NCI-H226 (cell line): Measurements from ENCODE around the gene ARHGAP24.

Experiments used
- DNase-seq: peaks from one replicate; pipeline ENCODE4 v3.0.0-alpha.2; 2015

ARHGAP24 gene

DNA sequence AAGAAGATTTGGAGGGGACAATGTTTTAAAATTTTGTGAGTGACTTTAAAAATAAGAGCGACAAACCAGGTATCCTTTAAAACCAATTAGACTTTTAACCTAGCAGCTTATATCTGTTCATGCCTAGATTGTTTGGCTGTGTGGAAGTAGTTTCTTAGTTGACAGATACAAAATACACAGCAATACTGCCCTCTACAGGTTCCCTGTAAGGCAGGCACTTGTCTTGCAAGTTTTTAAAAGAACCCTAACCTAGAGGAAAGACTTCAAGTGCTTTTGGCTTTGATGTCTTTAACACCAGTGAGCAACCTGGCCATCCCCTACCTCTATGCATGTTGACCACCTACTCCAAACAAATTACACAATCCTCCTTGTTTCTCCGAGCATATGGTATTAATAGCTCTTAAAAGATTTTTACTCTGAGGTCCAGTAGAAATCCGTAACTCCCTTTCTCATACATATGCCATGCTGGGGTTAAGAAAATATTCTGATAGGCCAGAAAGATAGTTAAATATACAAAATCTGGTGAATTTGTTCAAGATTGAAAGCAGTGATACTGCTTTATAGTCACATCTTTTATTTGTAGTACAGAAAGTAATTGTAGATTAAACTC, 273.0 kb downstream of the ARHGAP24 start:
- DNase-seq, result peak; percentile 26

DNA sequence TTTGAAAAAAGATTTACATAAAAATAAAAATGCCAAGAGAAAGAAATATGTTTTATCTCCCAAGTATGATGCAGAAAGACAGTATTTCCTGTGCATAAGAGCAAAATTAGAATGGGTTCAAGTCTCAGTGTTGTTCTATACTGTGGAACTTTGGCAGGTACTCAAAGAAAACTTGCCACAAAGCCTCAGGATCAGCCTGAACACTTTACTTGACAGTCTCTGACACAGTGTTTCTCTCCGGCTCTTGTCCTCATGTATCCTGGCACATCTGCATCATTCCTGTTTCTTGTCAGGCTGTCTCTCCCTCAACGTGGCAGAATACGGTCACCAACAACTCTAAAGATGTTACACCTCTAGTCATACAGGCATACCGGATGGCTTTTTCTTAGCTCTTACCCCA, 273.7 kb downstream of the ARHGAP24 start:
- DNase-seq, result no peak

DNA sequence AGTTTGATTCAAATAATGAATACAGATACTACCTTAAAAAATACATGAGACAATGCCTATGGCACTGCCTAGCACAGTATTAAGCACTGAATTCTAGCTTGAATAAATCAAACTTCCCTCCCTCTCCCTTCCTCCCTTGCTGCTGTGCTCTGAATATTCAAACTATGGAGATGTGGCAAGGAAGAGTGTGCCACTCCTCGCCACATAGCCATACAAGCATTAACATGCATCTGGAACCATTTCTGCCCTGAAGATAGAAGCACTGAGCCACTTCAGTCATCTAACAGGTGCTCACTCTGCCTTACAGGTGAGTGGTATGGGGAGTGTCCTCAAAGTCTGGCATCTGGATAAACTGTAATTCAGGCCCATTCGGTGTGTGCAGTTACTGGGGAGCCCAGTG, 276.9 kb downstream of the ARHGAP24 start:
- DNase-seq, result no peak

DNA sequence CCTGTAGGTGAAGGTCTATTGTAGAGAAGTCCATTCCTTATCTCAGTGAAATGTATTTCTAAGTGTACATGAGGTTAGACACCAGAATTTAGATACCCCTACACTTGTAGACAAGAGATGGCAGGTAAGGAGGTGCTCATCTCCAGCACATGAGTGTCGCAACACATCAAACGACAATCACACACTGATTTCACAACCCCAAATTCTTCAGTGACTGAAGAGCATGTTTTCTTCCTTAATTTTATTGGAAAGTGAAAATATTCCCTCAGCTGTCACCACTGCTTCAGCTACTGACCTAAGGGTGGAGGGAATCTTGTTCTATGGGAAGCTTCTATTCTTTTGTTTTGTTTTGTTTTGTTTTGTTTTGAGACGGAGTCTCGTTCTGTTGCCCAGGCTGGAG, 280.3 kb downstream of the ARHGAP24 start:
- no peak for DNase-seq

DNA sequence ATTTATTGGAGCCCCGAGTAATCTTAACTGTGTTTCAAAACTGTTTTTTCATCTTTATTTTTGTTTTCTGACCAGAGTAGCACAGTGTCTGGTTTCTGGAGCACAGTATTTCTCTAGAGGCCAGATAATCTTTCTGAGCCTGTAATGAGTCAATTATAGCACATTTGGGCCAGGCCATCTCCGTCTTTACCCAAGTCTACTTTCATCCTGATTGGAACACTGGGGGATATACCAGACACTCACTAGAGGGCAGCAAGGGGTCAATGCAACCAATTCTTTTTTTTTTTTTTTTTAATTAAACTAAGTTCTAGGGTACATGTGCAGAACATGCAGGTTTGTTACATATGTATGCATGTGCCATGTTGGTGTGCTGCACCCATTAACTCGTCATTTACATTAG, 282.0 kb downstream of the ARHGAP24 start:
- DNase-seq, result no peak

DNA sequence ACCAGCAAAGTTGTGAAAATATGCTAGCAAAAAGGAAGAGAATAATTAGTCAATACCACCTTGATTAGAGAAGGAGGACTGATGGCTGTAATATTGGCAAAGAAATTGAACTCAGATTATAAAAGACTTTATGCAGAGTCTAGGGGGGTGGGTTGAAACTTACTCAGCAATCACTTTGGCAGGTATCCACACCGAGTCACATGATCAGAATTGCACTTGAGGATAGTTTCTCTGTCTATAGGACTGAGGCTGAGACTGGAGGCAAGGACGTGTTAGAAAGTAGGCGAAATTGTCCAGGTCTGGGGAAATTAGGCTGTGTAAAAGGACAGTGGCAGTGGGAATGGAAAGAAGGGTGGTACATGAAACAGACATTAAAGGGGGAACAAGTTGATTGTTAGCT, 284.4 kb downstream of the ARHGAP24 start:
- DNase-seq, result no peak

DNA sequence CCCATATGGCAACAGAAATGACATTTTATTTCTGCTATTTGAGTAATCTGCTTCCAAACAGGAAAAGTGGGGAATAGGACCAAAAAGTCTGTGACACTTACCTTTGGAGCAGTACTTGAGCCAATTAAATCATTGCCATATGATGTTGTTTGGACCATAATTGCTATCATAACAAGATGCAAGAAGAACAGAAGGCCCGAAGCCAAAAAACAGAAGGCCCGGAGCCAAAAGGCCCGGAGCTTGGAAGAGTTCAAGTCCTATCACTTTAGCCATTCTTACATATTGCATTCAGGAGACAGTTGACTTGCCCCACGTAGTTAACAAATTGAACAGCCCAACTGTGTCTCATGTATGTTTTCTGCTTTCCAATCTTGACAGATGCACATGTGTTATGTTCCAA, 285.6 kb downstream of the ARHGAP24 start:
- DNase-seq, result no peak

DNA sequence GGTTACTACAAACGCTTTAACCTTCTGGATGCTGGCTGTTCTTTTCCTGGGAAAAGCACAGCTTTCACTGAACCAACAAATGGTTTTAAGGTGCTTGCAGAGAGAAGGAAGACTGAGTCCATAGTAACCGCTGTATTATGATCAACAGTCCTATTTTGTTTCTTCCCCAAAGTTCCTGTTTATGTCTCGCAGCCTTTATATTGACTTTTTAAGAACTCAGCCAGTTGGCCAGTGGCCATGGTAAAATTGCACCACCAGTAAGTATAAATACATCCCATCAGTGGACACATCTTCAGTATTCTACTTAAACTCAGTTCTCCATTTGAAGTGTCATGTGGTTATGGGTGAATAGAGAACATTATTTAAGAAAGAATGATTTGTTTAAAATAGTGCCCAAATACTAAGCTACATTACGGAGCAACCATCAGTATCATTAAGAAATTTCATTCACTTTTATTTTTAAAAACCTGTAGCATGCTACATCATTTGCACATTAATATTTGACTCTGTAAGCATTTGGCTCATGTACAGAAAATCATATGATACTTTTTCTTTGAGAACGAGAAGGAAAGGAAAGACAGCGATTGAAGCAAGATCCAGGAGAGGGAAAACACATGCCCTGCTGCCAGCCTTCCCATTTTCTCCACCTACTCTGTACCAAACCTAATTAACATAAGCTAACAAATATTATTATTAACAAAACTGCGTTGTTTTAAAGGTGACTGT, 287.0 kb downstream of the ARHGAP24 start:
- DNase-seq, result no peak

DNA sequence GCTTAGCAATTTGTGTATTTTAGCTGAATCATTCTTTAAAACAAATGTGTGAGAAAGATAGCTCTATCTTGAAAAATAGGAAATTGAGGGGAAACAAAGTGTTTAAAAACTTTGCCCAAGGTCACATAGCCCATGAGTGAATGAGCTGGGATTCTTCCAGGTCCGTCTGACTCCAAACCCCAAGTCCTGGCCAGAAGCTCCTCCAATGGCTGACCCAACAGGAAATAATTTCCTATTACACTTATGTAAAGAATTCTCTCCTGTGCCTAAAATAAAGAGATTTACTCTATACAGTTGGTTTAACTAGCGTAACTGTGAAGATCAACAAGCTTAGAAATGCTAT, 287.6 kb downstream of the ARHGAP24 start:
- peak; percentile 66 for DNase-seq

DNA sequence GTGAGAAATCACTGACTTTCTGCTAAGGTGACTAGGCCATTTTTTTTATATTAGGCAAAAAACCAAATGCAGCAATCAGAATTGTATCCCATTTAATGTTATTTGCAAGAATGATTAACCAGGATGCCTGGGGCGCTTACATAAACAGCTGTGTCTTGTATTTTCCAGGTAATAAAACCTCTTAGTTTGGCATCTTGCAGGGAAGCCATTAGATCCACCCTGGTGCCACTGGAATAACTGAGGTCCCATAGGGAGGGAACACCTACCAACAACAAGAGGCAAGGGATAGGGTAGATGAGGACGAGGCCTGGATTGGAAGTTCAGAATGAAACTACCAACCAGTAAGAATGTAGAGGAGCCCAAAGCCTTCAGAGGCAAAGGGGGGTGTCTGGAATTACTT, 288.3 kb downstream of the ARHGAP24 start:
- no peak for DNase-seq

DNA sequence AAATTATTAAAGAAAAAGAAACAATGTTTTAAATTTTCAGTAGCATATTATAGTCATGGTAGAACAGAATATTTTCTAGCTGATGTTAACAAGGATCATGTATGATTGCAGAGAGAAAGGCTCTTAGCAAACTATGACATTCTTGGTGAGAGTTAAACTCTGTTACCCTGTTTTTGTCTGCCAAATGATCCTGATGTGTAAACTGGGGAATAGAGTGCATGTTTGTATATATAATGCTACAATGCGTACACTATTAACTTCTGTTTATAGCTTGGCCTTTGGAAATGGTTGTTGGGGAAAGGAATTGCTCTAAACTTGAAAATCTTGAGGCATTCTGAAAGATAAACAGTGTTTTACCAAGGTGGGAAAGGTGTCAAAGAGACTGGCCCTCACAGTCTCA, 292.7 kb downstream of the ARHGAP24 start:
- no peak for DNase-seq

DNA sequence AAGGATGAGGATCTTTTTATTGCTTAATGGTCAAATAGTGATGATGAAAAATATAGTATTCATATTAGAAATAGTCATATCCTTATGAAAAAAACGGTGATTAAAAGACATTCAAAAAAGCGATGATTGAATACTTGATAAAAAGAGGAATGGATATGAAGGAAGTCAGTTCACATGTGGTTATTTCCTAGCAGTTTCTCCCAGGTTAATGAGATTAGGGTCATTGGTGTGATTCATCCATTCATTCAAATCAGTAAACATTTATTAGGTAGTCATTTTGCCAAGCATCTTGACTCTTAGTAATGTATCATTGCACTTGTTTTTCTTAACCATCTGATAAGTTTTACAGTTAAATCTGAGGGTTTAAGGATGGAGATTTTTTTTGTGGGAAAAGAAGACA, 294.1 kb downstream of the ARHGAP24 start:
- no peak for DNase-seq

DNA sequence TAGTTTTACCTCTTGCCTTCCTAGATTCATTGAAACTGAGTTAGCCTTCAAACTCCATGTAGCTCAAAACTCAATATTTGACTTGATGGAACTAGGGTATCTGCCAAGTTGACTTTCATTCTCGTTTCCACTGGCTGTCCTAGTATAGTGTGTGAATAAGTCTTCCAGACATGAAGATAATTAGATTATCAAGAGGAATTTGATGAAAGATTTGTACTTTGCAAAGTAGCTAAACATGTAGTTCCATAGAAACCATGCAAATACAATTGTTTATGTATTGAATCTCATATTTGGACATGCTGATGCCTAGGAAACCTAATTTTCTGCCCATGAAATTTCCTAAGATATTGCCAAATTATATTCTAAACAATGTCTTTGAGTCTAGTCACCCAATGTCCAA, 297.5 kb downstream of the ARHGAP24 start:
- DNase-seq, result no peak

DNA sequence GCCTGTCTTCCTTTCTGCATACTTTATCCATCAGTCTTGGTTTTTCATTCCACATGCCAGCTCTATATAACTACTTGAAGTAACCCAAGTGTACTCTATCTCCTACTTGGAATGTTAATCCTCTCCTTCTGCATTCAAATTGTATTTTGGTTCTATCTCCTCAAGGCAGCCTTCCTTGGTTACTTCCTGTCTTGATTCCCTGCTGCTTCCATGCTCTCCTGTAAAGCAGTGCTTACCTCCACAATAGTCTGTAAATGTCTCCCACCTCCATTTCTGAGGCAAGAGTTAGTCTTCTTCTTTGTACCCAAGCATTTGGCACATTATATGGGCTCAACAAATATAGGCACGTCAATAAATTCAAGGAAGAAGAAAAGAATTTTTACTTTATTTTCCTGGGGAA, 298.4 kb downstream of the ARHGAP24 start:
- no peak for DNase-seq

DNA sequence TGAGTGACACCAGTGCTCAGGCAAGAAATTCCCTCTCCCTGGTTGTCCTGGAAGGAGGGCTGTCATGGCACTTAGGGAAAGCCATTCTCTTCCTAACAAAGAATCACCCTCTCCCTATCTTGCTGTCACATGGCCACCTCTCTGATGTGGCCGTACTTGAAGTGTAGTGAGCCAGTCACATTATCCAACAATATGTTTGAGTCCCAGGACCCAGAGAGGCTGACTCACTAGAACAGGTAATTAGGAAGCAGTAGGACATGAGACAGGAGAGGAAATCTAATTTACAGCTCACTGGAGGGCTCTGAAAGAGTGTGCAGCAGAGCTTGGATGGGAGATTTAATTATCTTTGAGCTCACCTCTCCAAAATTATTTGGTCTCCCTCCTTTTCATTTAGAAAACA, 299.1 kb downstream of the ARHGAP24 start:
- DNase-seq, result no peak

DNA sequence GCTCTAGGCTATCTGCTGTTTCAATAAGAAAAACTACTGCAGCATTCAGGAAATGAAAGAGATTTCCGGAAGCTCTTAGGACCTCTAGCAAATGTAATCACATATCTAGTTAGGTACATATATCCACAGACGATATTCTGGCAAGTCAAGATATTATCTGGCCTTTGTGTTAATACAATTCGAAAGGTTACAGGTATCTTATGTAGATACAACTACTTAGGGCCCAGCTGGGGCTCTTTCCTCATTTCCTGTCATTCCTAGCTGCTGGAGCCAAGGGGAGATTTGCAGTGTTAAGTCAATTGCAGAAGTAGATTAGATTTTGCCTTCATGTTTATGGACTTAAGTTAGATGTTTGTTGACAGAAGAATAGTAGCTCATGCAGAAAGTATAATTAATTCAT, 299.5 kb downstream of the ARHGAP24 start:
- DNase-seq, result no peak

DNA sequence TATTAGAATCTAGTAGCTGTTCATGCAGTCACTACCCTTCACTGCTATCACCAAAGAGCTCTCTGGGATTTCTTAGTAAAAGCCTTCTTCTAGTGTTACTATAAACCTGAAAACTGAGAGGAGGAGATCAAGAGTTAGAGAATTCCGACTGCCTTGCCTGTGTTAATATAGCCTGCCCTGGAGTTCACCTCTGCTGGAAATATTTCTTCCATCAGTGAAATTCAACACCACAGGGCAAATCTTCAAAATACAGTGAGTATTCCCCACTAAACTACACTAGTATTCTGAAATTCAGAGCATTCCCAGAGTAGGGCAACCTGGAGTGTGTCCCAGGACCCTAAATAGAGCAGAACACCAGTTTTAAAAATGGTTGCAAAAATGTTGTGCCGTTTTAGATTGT, 301.1 kb downstream of the ARHGAP24 start:
- DNase-seq, result no peak

DNA sequence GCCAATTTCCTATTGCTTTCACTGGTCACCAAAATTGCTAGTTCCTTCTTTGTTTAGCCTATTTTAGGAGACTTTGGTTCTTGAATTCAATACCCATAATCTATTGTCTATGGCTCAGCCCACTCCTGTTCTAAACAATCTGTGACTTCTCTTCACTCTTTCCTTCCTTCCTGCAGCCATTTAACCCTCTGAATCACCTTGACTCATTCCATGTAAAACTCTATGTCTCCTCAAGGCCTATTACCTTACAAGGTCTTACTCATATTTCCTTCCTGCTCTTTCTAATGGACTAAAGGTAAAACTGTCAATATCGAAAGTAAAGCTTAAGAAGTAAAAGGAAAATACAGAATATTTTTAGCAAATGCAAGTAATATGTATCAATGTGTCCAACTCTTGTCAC, 301.6 kb downstream of the ARHGAP24 start:
- DNase-seq, result peak; percentile 48

DNA sequence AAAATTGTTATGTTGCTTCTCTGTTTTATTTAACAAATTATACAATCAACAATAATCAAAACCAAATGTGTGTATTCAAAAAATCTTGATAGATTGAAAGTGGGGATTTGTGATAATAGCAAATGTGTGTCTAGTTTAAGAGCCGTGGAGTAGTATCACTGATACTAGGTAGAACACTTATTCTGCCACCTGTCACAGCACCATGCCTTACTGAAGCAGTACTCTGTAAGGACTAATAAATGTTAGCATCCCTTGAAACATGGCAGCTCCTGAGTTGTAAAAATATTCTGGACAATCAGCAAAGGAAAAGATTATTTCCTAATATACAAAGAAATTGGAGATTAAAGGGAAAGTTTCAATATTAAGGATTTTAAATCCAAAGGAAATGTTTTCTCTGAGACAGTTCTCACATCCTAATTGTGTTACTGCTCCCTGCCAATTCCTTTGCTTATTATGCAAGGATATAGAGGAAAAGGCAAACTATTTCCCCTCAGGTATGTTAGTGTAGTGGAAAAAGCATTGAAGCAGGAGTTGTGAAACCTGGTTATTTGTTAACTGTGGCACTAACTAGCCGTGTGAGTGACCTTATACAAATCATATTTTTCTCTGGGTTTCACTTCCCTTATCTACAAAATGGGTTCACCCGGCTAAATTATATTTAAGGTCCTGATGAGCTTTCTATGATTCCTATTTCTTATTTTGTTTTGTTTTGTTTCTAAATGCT, 303.1 kb downstream of the ARHGAP24 start:
- no peak for DNase-seq

DNA sequence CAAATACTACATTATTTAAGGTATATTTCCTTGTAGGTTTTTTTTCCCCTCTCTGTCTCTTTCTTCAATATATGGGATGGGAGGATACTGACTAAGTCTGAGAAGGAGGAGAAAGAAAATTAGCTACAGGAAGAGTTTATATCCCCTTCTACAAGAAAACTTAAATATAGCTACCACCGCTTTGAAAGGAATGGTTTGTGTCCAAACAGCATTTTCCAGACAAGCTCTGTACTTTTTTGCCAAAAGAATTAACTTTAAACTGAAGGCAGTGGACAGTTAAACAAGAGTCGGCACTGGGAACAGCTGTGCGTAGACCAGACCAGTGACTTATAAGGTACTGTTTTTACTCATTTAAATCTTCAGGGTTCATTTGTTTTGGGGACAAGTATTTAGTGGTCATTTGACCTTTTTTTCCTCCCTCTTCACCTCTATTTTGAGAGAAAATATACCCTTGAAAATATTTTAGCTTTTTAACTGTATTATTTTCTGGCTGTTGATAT, 303.7 kb downstream of the ARHGAP24 start:
- DNase-seq, result no peak

DNA sequence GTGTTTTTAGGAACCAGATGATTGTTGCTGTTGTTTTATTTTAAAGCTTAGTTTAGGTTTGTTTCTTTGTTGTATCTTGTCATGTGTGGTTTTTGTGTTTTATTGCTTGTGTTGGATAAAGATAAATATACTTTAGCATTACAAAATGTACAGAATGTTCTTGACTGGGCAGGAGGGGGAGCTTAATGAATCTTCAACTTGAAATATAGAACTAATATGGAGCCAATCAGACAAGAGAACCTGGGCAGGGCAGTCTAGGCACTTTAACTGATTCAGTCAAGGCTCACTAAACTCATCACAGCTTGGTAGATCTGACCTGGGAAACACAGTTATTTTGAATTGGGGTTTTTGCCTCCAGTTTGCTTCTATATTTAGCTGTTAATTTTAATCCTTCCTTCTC, 304.2 kb downstream of the ARHGAP24 start:
- no peak for DNase-seq

DNA sequence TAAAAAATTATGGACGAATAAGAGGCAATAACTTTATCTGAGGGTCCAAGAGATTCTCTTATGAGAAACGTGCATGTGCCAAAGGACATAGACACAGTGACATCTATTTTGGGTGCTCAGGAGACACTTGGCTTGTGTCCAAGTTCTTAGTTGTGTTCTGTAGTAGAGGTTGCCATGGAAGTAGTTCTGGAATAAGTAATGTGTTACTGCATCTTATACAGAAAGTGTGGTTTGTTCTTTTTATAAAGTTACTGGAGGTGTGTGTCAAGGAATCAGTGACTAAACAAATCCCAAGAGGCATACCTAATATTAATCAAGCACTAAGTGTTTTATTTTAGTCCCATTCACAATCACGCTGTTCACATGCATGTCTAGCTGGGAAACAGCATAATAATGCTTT, 305.7 kb downstream of the ARHGAP24 start:
- no peak for DNase-seq

DNA sequence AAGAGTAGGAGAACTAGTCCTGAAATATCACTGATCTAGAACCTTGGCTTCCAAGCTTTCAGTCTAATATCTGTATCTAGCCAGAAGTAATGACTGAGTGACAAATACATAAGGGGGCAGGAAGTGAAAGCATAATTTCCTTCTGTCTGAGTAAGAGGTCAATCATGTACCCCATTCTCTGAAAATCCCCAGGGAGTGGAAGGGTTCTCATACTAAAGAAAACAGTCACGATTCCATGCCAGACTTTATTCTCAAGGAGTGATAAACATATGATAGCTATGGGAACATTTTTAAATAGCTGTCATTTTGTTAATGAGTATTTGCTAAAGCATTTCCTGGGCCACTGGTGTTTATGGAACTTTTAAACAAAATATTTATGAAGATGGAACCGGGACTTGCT, 308.5 kb downstream of the ARHGAP24 start:
- DNase-seq, result peak; percentile 54

DNA sequence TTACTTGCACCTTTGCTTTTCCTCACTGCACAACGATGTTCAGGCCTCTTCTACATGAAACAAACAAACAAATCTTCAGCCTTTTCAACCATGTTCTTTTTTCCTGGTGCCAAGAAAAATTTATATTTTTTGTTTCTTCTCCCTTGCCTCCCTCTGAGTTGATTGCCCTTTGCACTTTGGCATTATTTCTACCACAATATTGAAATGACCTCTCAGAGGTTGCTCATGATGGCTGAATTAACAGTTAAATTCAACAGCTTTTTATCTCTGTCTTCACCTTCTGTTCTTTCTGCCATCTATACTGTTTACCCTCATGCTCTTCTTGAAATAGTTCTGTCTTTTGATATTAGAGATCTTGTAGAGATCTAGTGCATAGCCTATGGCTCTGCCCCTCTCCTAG, 308.9 kb downstream of the ARHGAP24 start:
- no peak for DNase-seq
